A673 (cell line): ENCODE measurements around the gene GRID2. TPM values are rescaled to one million over a fixed set of nuclear protein-coding genes. Genes with fewer than 3 reads are reported as not detected.

Experiments used
- BruUV-seq: library from RNA; stranded (reverse); fragments of 400-500 nt; replicated peaks from 2 replicates; lab custom pipeline; 2021; lab: Mats Ljungman, UMichigan
- CTCF ChIA-PET: fragments of 300-600 bp; sonication (Branson Sonifier 250); formaldehyde crosslinking; loops from one replicate; lab custom pipeline; 2022; ENCODE audit warnings: antibody characterized with exemption; lab: Charles Lee
- POLR2A ChIA-PET: fragments of 300-600 bp; sonication (Branson Sonifier 250); formaldehyde crosslinking; loops from one replicate; lab custom pipeline; 2022; ENCODE audit warnings: antibody characterized with exemption; ENCODE audit not compliant: low non-redundant PET; lab: Charles Lee
- DNase-seq: peaks from one replicate; pipeline ENCODE4 v3.0.0-alpha.2; 2015; ENCODE audit warnings: low spot score
- H3K27ac ChIP-seq: fragments of 200-600 bp; sonication (generic); 2 replicates; pipeline ENCODE4 v1.5.1; 2016; ENCODE audit warnings: mixed run types, low read depth, mild to moderate bottlenecking, mixed read lengths, antibody characterized with exemption, low read length; ENCODE audit not compliant: poor library complexity, severe bottlenecking
- H3K27me3 ChIP-seq: fragments of 200-600 bp; sonication (generic); replicated peaks from 2 replicates; pipeline ENCODE4 v1.6.1; 2017; ENCODE audit warnings: mixed run types, low read depth, mild to moderate bottlenecking, mixed read lengths, antibody characterized with exemption, low read length; ENCODE audit not compliant: insufficient read depth, poor library complexity
- H3K36me3 ChIP-seq: fragments of 200-600 bp; sonication (generic); 2 replicates; pipeline ENCODE4 v1.6.1; 2016; ENCODE audit warnings: mixed run types, mild to moderate bottlenecking, mixed read lengths, antibody characterized with exemption, low read length; ENCODE audit not compliant: insufficient read depth, poor library complexity, severe bottlenecking
- H3K4me1 ChIP-seq: fragments of 200-600 bp; sonication (generic); 2 replicates; pipeline ENCODE4 v1.6.1; 2017; ENCODE audit warnings: mixed run types, mild to moderate bottlenecking, mixed read lengths, antibody characterized with exemption, low read length; ENCODE audit not compliant: insufficient read depth, poor library complexity, severe bottlenecking
- H3K4me3 ChIP-seq: fragments of 200-600 bp; sonication (generic); 2 replicates; pipeline ENCODE4 v1.5.1; 2016; ENCODE audit warnings: low read depth, mixed run types, mild to moderate bottlenecking, mixed read lengths, low read length; ENCODE audit not compliant: poor library complexity, severe bottlenecking
- H3K9me3 ChIP-seq: fragments of 200-600 bp; sonication (generic); 2 replicates; pipeline ENCODE4 v1.6.1; 2016; ENCODE audit warnings: mixed run types, low read depth, mild to moderate bottlenecking, mixed read lengths, antibody characterized with exemption, low read length; ENCODE audit not compliant: poor library complexity, severe bottlenecking
- CTCF ChIP-seq: fragments of 300-800, 200-600 bp; sonication (generic); conservative IDR thresholded peaks from 2 replicates; pipeline ENCODE4 v1.5.1; 2017; ENCODE audit warnings: low read depth, mild to moderate bottlenecking, antibody characterized with exemption, low read length, moderate library complexity, mixed read lengths
- EZH2 ChIP-seq: fragments of 200-600 bp; sonication (generic); IDR thresholded peaks from 2 replicates; pipeline ENCODE4 v1.6.1; 2017; ENCODE audit warnings: borderline replicate concordance, low read depth, mild to moderate bottlenecking, mixed read lengths, antibody characterized with exemption, low read length; ENCODE audit not compliant: poor library complexity, severe bottlenecking
- intact Hi-C: fragments of 100-400 bp; cut with micrococcal nuclease; formaldehyde crosslinking; loops from one replicate; pipeline ENCODE4 v1.10.0; 2022; ENCODE audit not compliant: unreplicated experiment
- total RNA-seq: library from RNA; stranded (reverse); gene quantifications from 2 replicates; pipeline ENCODE4 v1.2.3, GENCODE V29; 2021

Gene GRID2
- total RNA-seq, 1 experiment from 2014 or later, result not detected

GRCh38 chr4:93786149-93786548 is 1482.4 kb downstream of the GRID2 start:
- no TSS peak for BruUV-seq
- Histone ChIP-seq H3K36me3 (no peaks in the 10 kb centered on the region), H3K9me3 (no peaks in the 10 kb centered on the region), H3K27me3 (no peaks in the 10 kb centered on the region), H3K4me3 (no peak overlapping the region), H3K4me1 (no peaks in the 10 kb centered on the region), H3K27ac (no peak overlapping the region)
- DNase-seq, result no peak
- POLR2A ChIA-PET, result no interaction called here
- CTCF ChIA-PET, result no interaction called here
- TF ChIP-seq EZH2 (no peak), CTCF (no peak)
- intact Hi-C loops, result no loop called here

- no peaks in the 10 kb centered on the region for H3K4me1 ChIP-seq
- DNase-seq, result peak; percentile 35
- CTCF ChIA-PET, result no interaction called here
- TF ChIP-seq EZH2 (no peak), CTCF (peak; percentile 47; the same call in 1 of the 2 replicates)
- no TSS peak for BruUV-seq
- no peak overlapping the region for H3K27ac ChIP-seq
- POLR2A ChIA-PET, result no interaction called here
- H3K27me3 ChIP-seq, result no peaks in the 10 kb centered on the region
- no peaks in the 10 kb centered on the region for H3K9me3 ChIP-seq
- no peak overlapping the region for H3K4me3 ChIP-seq
- no peaks in the 10 kb centered on the region for H3K36me3 ChIP-seq
- intact Hi-C loops, result loop anchor here (2.0 kb wide), 1 partner anchor 78 kb away; no protein-coding TSS in a partner anchor
Observed at GRCh38 chr4:93788712-93789111, 1484.9 kb downstream of the GRID2 start.

- DNase-seq, result peak; percentile 60
- TF ChIP-seq CTCF (peak; percentile 66), EZH2 (no peak)
- no TSS peak for BruUV-seq
- Histone ChIP-seq H3K9me3 (no peaks in the 10 kb centered on the region), H3K4me3 (no peak overlapping the region), H3K4me1 (no peaks in the 10 kb centered on the region), H3K36me3 (no peaks in the 10 kb centered on the region), H3K27me3 (no peaks in the 10 kb centered on the region), H3K27ac (no peak overlapping the region)
- intact Hi-C loops, result loop anchor here (2.0 to 5.0 kb wide), 3 partner anchors 335 to 601 kb away; no protein-coding TSS in a partner anchor
- POLR2A ChIA-PET, result no interaction called here
- CTCF ChIA-PET, result no interaction called here
Observed at GRCh38 chr4:93791570-93792195, 1487.9 kb downstream of the GRID2 start.
